HepG2 (cell line): ENCODE measurements around the gene STPG4. TPM values are rescaled to one million over a fixed set of nuclear protein-coding genes. Genes with fewer than 3 reads are reported as not detected.

Experiments used
- ATF2 ChIP-seq: sonication (generic); formaldehyde crosslinking; IDR thresholded peaks from 2 replicates; pipeline ENCODE4 v1.4.0; 2020; ENCODE audit warnings: missing genetic modification reagents
- ELK4 ChIP-seq: sonication (generic); formaldehyde crosslinking; IDR thresholded peaks from 2 replicates; pipeline ENCODE4 v1.9.0; 2021; ENCODE audit warnings: missing genetic modification reagents, borderline replicate concordance
- EZH2 ChIP-seq: conservative IDR thresholded peaks from 2 replicates; pipeline ENCODE4 v1.6.1; 2012; ENCODE audit warnings: mild to moderate bottlenecking, low read depth, low read length, moderate library complexity
- FOXA1 ChIP-seq, 2 experiments: fragments of 450-650 bp in 1 of 2; sonication (generic) in 1 of 2; formaldehyde crosslinking in 1 of 2; IDR thresholded peaks; 2 replicates each; pipeline versions ENCODE4 v1.4.0 to v1.6.1; 2016 to 2020; ENCODE audit warnings: missing genetic modification reagents in 1 of 2
- FOXK2 ChIP-seq: fragments of 450-650 bp; IDR thresholded peaks from 2 replicates; pipeline ENCODE4 v1.6.1; 2016
- HOXA9 ChIP-seq: sonication (generic); formaldehyde crosslinking; IDR thresholded peaks from 2 replicates; pipeline ENCODE4 v1.8.1; 2022; ENCODE audit warnings: missing genetic modification reagents, mild to moderate bottlenecking, moderate library complexity, borderline replicate concordance
- KLF16 ChIP-seq, 2 experiments: sonication (generic) in 1 of 2; formaldehyde crosslinking in 1 of 2; IDR thresholded peaks; 2 replicates each; pipeline versions ENCODE4 v1.6.1 to v1.8.0; 2016 to 2023; ENCODE audit warnings: missing genetic modification reagents in 2 of 2, missing compliant biosample characterization in 1 of 2
- MYC ChIP-seq: sonication (generic); formaldehyde crosslinking; IDR thresholded peaks from 2 replicates; pipeline ENCODE4 v1.9.0; 2021; ENCODE audit warnings: missing genetic modification reagents, borderline replicate concordance
- NFE2L1 ChIP-seq: sonication (generic); formaldehyde crosslinking; IDR thresholded peaks from 2 replicates; pipeline ENCODE4 v1.4.0; 2020; ENCODE audit warnings: missing genetic modification reagents, mild to moderate bottlenecking, borderline replicate concordance
- PRDM4 ChIP-seq: sonication (generic); formaldehyde crosslinking; IDR thresholded peaks from 2 replicates; pipeline ENCODE4 v1.9.0; 2021; ENCODE audit warnings: missing genetic modification reagents, borderline replicate concordance
- RAD51 ChIP-seq: fragments of 450-650 bp; IDR thresholded peaks from 2 replicates; pipeline ENCODE4 v1.6.1; 2016; ENCODE audit warnings: borderline replicate concordance
- SATB2 ChIP-seq: sonication (generic); formaldehyde crosslinking; IDR thresholded peaks from 2 replicates; pipeline ENCODE4 v1.5.0; 2020; ENCODE audit warnings: missing genetic modification reagents
- SOX13 ChIP-seq, 3 experiments: fragments of 450-650 bp in 1 of 3; sonication (generic) in 1 of 3; formaldehyde crosslinking in 1 of 3; IDR thresholded peaks in 2 of 3; conservative IDR thresholded peaks in 1 of 3; 2 replicates each; pipeline versions ENCODE4 v1.5.0 to v1.6.1; 2016 to 2020; ENCODE audit warnings: antibody characterized with exemption in 1 of 3, mild to moderate bottlenecking in 1 of 3, missing compliant biosample characterization in 1 of 3, missing genetic modification reagents in 1 of 3, moderate library complexity in 1 of 3
- SP4 ChIP-seq: sonication (generic); formaldehyde crosslinking; IDR thresholded peaks from 2 replicates; pipeline ENCODE4 v1.8.1; 2023; ENCODE audit warnings: mild to moderate bottlenecking, missing genetic modification reagents
- TBX2 ChIP-seq: sonication (generic); formaldehyde crosslinking; IDR thresholded peaks from 2 replicates; pipeline ENCODE4 v1.5.0; 2020; ENCODE audit warnings: missing genetic modification reagents, mild to moderate bottlenecking, borderline replicate concordance
- TCF7L2 ChIP-seq: IDR thresholded peaks from 2 replicates; pipeline ENCODE4 v1.6.1; 2011; ENCODE audit warnings: mild to moderate bottlenecking, low read depth, low read length, moderate library complexity
- TFE3 ChIP-seq: IDR thresholded peaks from 2 replicates; pipeline ENCODE4 v1.6.1; 2016
- ZBTB46 ChIP-seq: sonication (generic); formaldehyde crosslinking; IDR thresholded peaks from 2 replicates; pipeline ENCODE4 v1.4.0; 2020; ENCODE audit warnings: mild to moderate bottlenecking, missing genetic modification reagents, borderline replicate concordance
- ZC3H4 ChIP-seq: sonication (generic); formaldehyde crosslinking; IDR thresholded peaks from 2 replicates; pipeline ENCODE4 v1.4.0; 2020; ENCODE audit warnings: missing genetic modification reagents, borderline replicate concordance
- ZNF253 ChIP-seq: sonication (generic); formaldehyde crosslinking; IDR thresholded peaks from 2 replicates; pipeline ENCODE4 v1.8.0; 2022; ENCODE audit warnings: mild to moderate bottlenecking, missing genetic modification reagents, borderline replicate concordance
- ZNF672 ChIP-seq: sonication (generic); formaldehyde crosslinking; IDR thresholded peaks from 2 replicates; pipeline ENCODE4 v1.8.1; 2022; ENCODE audit warnings: missing genetic modification reagents
- polyA plus RNA-seq, 8 experiments: library from polyadenylated mRNA; depleted of rRNA in 3 of 8; stranded (reverse) in 7 of 8; unstranded in 1 of 8; fragments of >200 nt; fragmentation: Illumina TruSeq in 4 of 8; extraction: Trizol in 4 of 8; gene quantifications; 2 replicates each; pipeline versions ENCODE4 v1.2.1 to v1.2.3, GENCODE V29; 2011 to 2016; ENCODE audit warnings: low read depth in 4 of 8, missing spikeins in 1 of 8, mixed read lengths in 1 of 8; ENCODE audit not compliant: insufficient read depth in 1 of 8
- total RNA-seq, 5 experiments: library from RNA; depleted of rRNA; stranded (reverse); fragments of >200 nt; fragmentation: Illumina TruSeq; extraction: Trizol; gene quantifications; 2 replicates each; pipeline ENCODE4 v1.2.3, GENCODE V29; 2016; ENCODE audit warnings: low read depth in 1 of 5

Gene STPG4
- total and polyA plus RNA-seq, 2 of the 13 experiments (the other 11 are each of a cell fraction or from before 2014, with no cell fraction given), result 0.11 to 0.15 TPM

- TF ChIP-seq MYC (CRISPR knock-in tag), result no peak
- no peak for TF ChIP-seq FOXK2
- no peak for TF ChIP-seq SATB2 (CRISPR knock-in tag)
- no peak for TF ChIP-seq NFE2L1 (CRISPR knock-in tag)
- no peak for TF ChIP-seq HOXA9 (CRISPR knock-in tag)
- no peak for TF ChIP-seq ZBTB46 (CRISPR knock-in tag)
- no peak for TF ChIP-seq ELK4
- TF ChIP-seq KLF16 (CRISPR knock-in tag; IDR thresholded peaks at IDR 0.05), result no peak
- no peak for TF ChIP-seq PRDM4
- TF ChIP-seq RAD51, result no peak
- TF ChIP-seq ZC3H4 (CRISPR knock-in tag), result no peak
- peak; percentile 42; the same call in 1 of the 2 replicates for TF ChIP-seq TFE3 (CRISPR knock-in tag)
- TF ChIP-seq SOX13 (IDR thresholded peaks at IDR 0.05), result no peak
- no peak; a peak in 1 of 4 replicates for TF ChIP-seq SOX13 (CRISPR knock-in tag; conservative IDR thresholded peaks at IDR 0.05 in 1 of 2, IDR thresholded peaks at IDR 0.05 in 1 of 2)
- peak; percentile 66; the same call in 1 of the 2 replicates for TF ChIP-seq ATF2 (CRISPR knock-in tag)
- TF ChIP-seq SP4, result no peak
- no peak for TF ChIP-seq ZNF672 (CRISPR knock-in tag)
- no peak for TF ChIP-seq TCF7L2
- TF ChIP-seq EZH2, result no peak
- TF ChIP-seq ZNF253 (CRISPR knock-in tag), result no peak
- TF ChIP-seq TBX2, result peak; percentile 43; the same call in 1 of the 2 replicates
- TF ChIP-seq FOXA1 (IDR thresholded peaks at IDR 0.05), result no peak
- TF ChIP-seq FOXA1 (CRISPR knock-in tag; IDR thresholded peaks at IDR 0.05), result peak; percentile 52; the same call in 1 of the 2 replicates
Measured at GRCh38 chr2:47037678-47038077, 117.4 kb downstream of the STPG4 start (continued).
